ENCODE measurements around the gene EDEM1. TPM values are rescaled to one million over a fixed set of nuclear protein-coding genes. Genes with fewer than 3 reads are reported as not detected.

Gene EDEM1
- total and polyA plus RNA-seq, 2 experiments from 2014 or later = 17.3 to 24.3 TPM

- Histone ChIP-seq H3K79me2 (ENCODE audit: insufficient read depth) (no peaks in the 10 kb centered on the region), H3K4me1 (ENCODE audit: insufficient read depth) (no peaks in the 10 kb centered on the region), H3K4me3 (no peak overlapping the region), H3K9me3 (ENCODE audit: low read depth) (no peaks in the 10 kb centered on the region), H2AFZ (no peak overlapping the region), H3K36me3 (ENCODE audit: low read depth) (peaks cover 27% of the 10 kb centered on the region; the same call in 1 of the 2 replicates), H3K9me2 (ENCODE audit: insufficient read depth) (no peaks in the 10 kb centered on the region), H3K27me3 (replicated peaks; ENCODE audit: insufficient read depth) (no peaks in the 10 kb centered on the region), H3K27ac (no peak overlapping the region), H3K9ac (no peak overlapping the region), H4K20me1 (ENCODE audit: insufficient read depth) (no peaks in the 10 kb centered on the region), H3K4me2 (ENCODE audit: unreplicated experiment) (no peak overlapping the region), H3F3A (ENCODE audit: insufficient read depth) (peaks cover 10% of the 10 kb centered on the region; the same call in 1 of the 2 replicates)
- no peak for DNase-seq
- WGBS, 2 experiments (ENCODE audit: low coverage in 1 of 2, low lambda C conversion rate in 2 of 2, missing lambda C conversion rate in 2 of 2) = 70 to 72% methylated on average over 5 of the region's 5 CpGs
- in situ Hi-C loops (cut with MboI) = no loop called here
- TF ChIP-seq EZH2 (IDR thresholded peaks at IDR 0.05; ENCODE audit: insufficient read depth, poor library complexity, severe bottlenecking) (no peak), EZH2phosphoT487 (IDR thresholded peaks at IDR 0.05; ENCODE audit: insufficient read depth, low read depth) (no peak)
Observed at GRCh38 chr3:5220193-5220592, 32.7 kb downstream of the EDEM1 start.

- Histone ChIP-seq H3K9me3 (ENCODE audit: low read depth) (no peaks in the 10 kb centered on the region), H3K36me3 (ENCODE audit: low read depth) (peaks cover 22% of the 10 kb centered on the region; the same call in 1 of the 2 replicates), H3K4me1 (ENCODE audit: insufficient read depth) (no peaks in the 10 kb centered on the region), H4K20me1 (ENCODE audit: insufficient read depth) (no peaks in the 10 kb centered on the region), H2AFZ (no peak overlapping the region), H3K27me3 (replicated peaks; ENCODE audit: insufficient read depth) (no peaks in the 10 kb centered on the region), H3K4me3 (no peak overlapping the region), H3K79me2 (ENCODE audit: insufficient read depth) (no peaks in the 10 kb centered on the region), H3F3A (ENCODE audit: insufficient read depth) (peaks cover 10% of the 10 kb centered on the region; the same call in 1 of the 2 replicates), H3K9ac (no peak overlapping the region), H3K9me2 (ENCODE audit: insufficient read depth) (no peaks in the 10 kb centered on the region), H3K27ac (no peak overlapping the region), H3K4me2 (ENCODE audit: unreplicated experiment) (no peak overlapping the region)
- TF ChIP-seq EZH2phosphoT487 (IDR thresholded peaks at IDR 0.05; ENCODE audit: insufficient read depth, low read depth) (no peak), EZH2 (IDR thresholded peaks at IDR 0.05; ENCODE audit: insufficient read depth, poor library complexity, severe bottlenecking) (no peak)
- no peak for DNase-seq
- in situ Hi-C loops (cut with MboI) = no loop called here
- 92 to 94% methylated on average over 11 of the region's 11 CpGs for WGBS, 2 experiments (ENCODE audit: low coverage in 1 of 2, low lambda C conversion rate in 2 of 2, missing lambda C conversion rate in 2 of 2)
Observed at GRCh38 chr3:5220667-5221431, 33.3 kb downstream of the EDEM1 start.

DNA sequence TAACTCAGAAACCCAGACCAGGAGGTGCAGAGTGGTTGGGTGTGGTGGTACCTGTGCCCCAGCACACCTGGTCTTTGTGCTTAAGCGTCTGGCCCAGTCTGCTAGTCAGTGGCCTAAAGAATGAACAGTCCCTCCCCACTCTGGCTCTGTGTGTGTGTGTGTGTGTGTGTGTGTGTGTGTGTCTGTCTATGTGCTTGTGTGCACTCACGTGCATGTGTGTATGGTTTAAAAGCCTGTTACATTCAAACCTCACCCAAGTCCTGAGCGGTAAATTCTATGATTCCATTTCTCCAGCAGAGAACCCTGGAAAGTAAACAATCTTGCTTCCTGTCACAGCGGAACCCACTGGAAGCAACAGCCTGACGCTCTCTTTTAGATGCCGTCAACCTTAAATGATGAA is 34.2 kb downstream of the EDEM1 start:
- H2AFZ ChIP-seq = no peak overlapping the region
- WGBS, 2 experiments (ENCODE audit: low coverage in 1 of 2, low lambda C conversion rate in 2 of 2, missing lambda C conversion rate in 2 of 2) = 70 to 76% methylated on average over 6 of the region's 6 CpGs
- no peak overlapping the region for H3K4me2 ChIP-seq (ENCODE audit: unreplicated experiment)
- peaks cover 13% of the 10 kb centered on the region; the same call in 1 of the 2 replicates for H3K36me3 ChIP-seq (ENCODE audit: low read depth)
- DNase-seq = no peak
- H3K79me2 ChIP-seq (ENCODE audit: insufficient read depth) = no peaks in the 10 kb centered on the region
- no peak overlapping the region for H3K4me3 ChIP-seq
- no peak overlapping the region for H3K9ac ChIP-seq
- no peaks in the 10 kb centered on the region for H3K9me3 ChIP-seq (ENCODE audit: low read depth)
- H3K27ac ChIP-seq = no peak overlapping the region
- H3K27me3 ChIP-seq (replicated peaks; ENCODE audit: insufficient read depth) = no peaks in the 10 kb centered on the region
- H3K9me2 ChIP-seq (ENCODE audit: insufficient read depth) = no peaks in the 10 kb centered on the region
- H3F3A ChIP-seq (ENCODE audit: insufficient read depth) = peaks cover 10% of the 10 kb centered on the region; the same call in 1 of the 2 replicates
- no peak for TF ChIP-seq EZH2phosphoT487 (IDR thresholded peaks at IDR 0.05; ENCODE audit: insufficient read depth, low read depth)
- TF ChIP-seq EZH2 (IDR thresholded peaks at IDR 0.05; ENCODE audit: insufficient read depth, poor library complexity, severe bottlenecking) = no peak
- H4K20me1 ChIP-seq (ENCODE audit: insufficient read depth) = no peaks in the 10 kb centered on the region
- H3K4me1 ChIP-seq (ENCODE audit: insufficient read depth) = no peaks in the 10 kb centered on the region
- in situ Hi-C loops (cut with MboI) = no loop called here

- H3K27ac ChIP-seq = no peak overlapping the region
- no peaks in the 10 kb centered on the region for H4K20me1 ChIP-seq (ENCODE audit: insufficient read depth)
- H3K4me2 ChIP-seq (ENCODE audit: unreplicated experiment) = no peak overlapping the region
- no peaks in the 10 kb centered on the region for H3K27me3 ChIP-seq (replicated peaks; ENCODE audit: insufficient read depth)
- H3F3A ChIP-seq (ENCODE audit: insufficient read depth) = peaks cover 14% of the 10 kb centered on the region; the same call in 1 of the 2 replicates
- H3K4me3 ChIP-seq = no peak overlapping the region
- no peak overlapping the region for H2AFZ ChIP-seq
- H3K36me3 ChIP-seq (ENCODE audit: low read depth) = peaks cover 6% of the 10 kb centered on the region; the same call in 1 of the 2 replicates
- TF ChIP-seq EZH2phosphoT487 (IDR thresholded peaks at IDR 0.05; ENCODE audit: insufficient read depth, low read depth) (no peak), EZH2 (IDR thresholded peaks at IDR 0.05; ENCODE audit: insufficient read depth, poor library complexity, severe bottlenecking) (no peak)
- H3K9me2 ChIP-seq (ENCODE audit: insufficient read depth) = no peaks in the 10 kb centered on the region
- H3K79me2 ChIP-seq (ENCODE audit: insufficient read depth) = no peaks in the 10 kb centered on the region
- in situ Hi-C loops (cut with MboI) = no loop called here
- H3K9ac ChIP-seq = no peak overlapping the region
- H3K4me1 ChIP-seq (ENCODE audit: insufficient read depth) = no peaks in the 10 kb centered on the region
- WGBS, 2 experiments (ENCODE audit: low coverage in 1 of 2, low lambda C conversion rate in 2 of 2, missing lambda C conversion rate in 2 of 2) = 78 to 88% methylated on average over 13 of the region's 13 CpGs
- H3K9me3 ChIP-seq (ENCODE audit: low read depth) = no peaks in the 10 kb centered on the region
- no peak for DNase-seq
Observed at GRCh38 chr3:5222283-5223005, 34.9 kb downstream of the EDEM1 start.
